Small intestine (tissue), 7 donors: ENCODE data around the gene GALNT9. TPM values are rescaled to one million over a fixed set of nuclear protein-coding genes. Genes with fewer than 3 reads are reported as not detected.
"Not testable (repeated sequence)": the region's sequence is repeated elsewhere in the genome, so short reads cannot be mapped to it uniquely, and the experiment has no call there.

Experiments
- DNase-seq, 2 donors: peaks; one replicate each; pipeline versions ENCODE4 v3.0.0 to v3.0.0-alpha.2; 2013
- FAIRE-seq: peaks from 2 replicates; lab custom pipeline; 2012; peaks lifted over from hg19 to GRCh38; lab: Jason Lieb, UNC
- H3K27ac ChIP-seq, 3 donors: one replicate each; pipeline ENCODE4 v1.5.1; 2013; ENCODE audit warnings: low read length in 2 of 3, mild to moderate bottlenecking in 2 of 3, control low read depth in 1 of 3, inconsistent platforms in 1 of 3, low read depth in 1 of 3, moderate library complexity in 1 of 3
- H3K27me3 ChIP-seq, 3 donors: one replicate each; pipeline ENCODE4 v1.6.1; 2013; ENCODE audit warnings: low read length in 3 of 3, inconsistent platforms in 1 of 3; ENCODE audit not compliant: control insufficient read depth in 3 of 3, insufficient read depth in 3 of 3
- H3K36me3 ChIP-seq, 3 donors: one replicate each; pipeline ENCODE4 v1.6.1; 2013; ENCODE audit warnings: low read length in 3 of 3, inconsistent platforms in 1 of 3, low read depth in 1 of 3, mild to moderate bottlenecking in 1 of 3, moderate library complexity in 1 of 3; ENCODE audit not compliant: control insufficient read depth in 3 of 3, insufficient read depth in 2 of 3
- H3K4me1 ChIP-seq, 3 donors: one replicate each; pipeline ENCODE4 v1.6.1; 2013; ENCODE audit warnings: low read length in 2 of 3, inconsistent platforms in 1 of 3, low read depth in 1 of 3, mild to moderate bottlenecking in 1 of 3, moderate library complexity in 1 of 3; ENCODE audit not compliant: control insufficient read depth in 3 of 3, insufficient read depth in 2 of 3
- H3K4me3 ChIP-seq, 3 donors: one replicate each; pipeline ENCODE4 v1.5.1; 2013; ENCODE audit warnings: low read length in 3 of 3, control low read depth in 1 of 3, inconsistent platforms in 1 of 3, low read depth in 1 of 3, mild to moderate bottlenecking in 1 of 3, moderate library complexity in 1 of 3
- H3K9me3 ChIP-seq, 2 donors: one replicate each; pipeline ENCODE4 v1.6.1; 2013; ENCODE audit warnings: low read depth in 1 of 2, low read length in 1 of 2; ENCODE audit not compliant: control insufficient read depth in 2 of 2, insufficient read depth in 1 of 2
- WGBS, 3 donors: extraction: QIAGEN DNeasy Blood & Tissue Kit; methylation state at CpG; one replicate each; pipeline ENCODE4 v1.1.7; 2013; 5-methylcytosine and 5-hydroxymethylcytosine counted together
- polyA plus RNA-seq, 4 donors: library from polyadenylated mRNA; stranded (reverse) in 3 of 4; unstranded in 1 of 4; fragments of 200-250 nt in 3 of 4; fragments of 120-200 nt in 1 of 4; gene quantifications; one replicate each; pipeline versions ENCODE4 v1.2.1 to v1.2.3, GENCODE V29; 2013
- donor health status: healthy with polysubstance abuse.
- donor health status: control.
- donor health status: control.
- donor health status: Bipolar disorder and iron deficiency.
- donor health status: healthy.

GALNT9 gene
- polyA plus RNA-seq, 4 donors: 0.79 to 2.6 TPM; not detected in 2

DNA sequence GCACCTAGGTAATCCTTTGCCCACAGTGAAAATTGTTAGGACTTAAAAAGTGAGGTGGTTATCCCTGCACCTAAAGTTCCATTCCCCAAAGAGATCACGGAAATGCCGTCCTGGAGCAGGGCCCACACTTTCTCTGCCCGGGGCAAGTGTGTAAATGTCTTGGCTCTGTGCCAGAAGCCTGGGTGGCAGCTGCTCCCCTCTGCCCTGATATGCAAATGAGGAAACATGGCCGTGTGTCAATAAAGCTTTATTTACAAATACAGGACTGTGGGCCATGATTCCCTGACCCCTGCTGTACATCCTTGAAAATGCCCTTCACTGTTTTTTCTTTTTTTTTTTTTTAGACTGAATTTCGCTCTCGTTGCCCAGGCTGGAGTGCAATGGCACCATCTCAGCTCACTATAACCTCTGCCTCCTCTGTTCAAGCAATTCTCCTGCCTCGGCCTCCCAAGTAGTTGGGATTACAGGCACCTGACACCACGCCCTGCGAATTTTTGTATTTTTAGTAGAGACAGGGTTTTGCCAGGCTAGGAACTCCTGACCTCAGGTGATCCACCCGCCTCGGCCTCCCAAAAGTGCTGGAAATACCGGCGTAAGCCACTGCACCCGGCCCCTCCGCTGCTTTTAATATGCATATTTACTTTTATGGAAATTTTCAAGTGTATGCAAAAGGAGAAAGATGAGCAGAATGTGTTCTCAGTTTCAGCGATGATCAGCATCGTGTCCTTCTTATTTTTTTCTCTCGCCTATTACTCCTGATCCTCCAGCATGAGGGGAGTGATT, 75.5 kb downstream of the GALNT9 start:
- no peak overlapping the region for H3K4me3 ChIP-seq
- FAIRE-seq (no peak), DNase-seq (no peak)
- H3K9me3 ChIP-seq: no peaks in the 10 kb centered on the region
- H3K27me3 ChIP-seq: peaks cover 0 to 3% (median 0%) of the 10 kb centered on the region in 3 donors
- H3K4me1 ChIP-seq: no peaks in the 10 kb centered on the region
- 67 to 78% (median 70%) methylated on average over 18 of the region's 18 CpGs for WGBS, 3 donors
- no peaks in the 10 kb centered on the region for H3K36me3 ChIP-seq
- no peak overlapping the region for H3K27ac ChIP-seq

DNA sequence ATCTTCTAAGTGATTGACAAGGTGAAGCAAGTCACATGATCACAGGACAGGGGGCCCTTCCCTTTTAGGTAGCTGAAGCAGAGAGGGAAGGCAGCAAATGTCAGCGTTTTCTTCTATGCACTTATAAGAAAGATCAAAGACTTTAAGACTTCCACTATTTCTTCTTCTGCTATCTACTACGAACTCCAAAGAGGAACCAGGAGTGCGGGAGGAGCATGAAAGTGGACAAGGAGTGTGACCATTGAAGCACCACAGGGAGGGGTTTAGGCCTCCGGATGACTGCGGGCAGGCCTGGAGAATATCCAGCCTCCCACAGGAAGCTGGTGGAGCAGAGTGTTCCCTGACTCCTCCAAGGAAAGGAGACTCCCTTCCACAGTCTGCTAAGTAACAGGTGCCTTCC, 76.4 kb downstream of the GALNT9 start:
- not testable (repeated sequence) for H3K27me3 ChIP-seq, DNase-seq, H3K4me1 ChIP-seq, H3K36me3 ChIP-seq, FAIRE-seq, H3K4me3 ChIP-seq, H3K27ac ChIP-seq, H3K9me3 ChIP-seq
- 49 to 79% (median 71%) methylated on average over 4 of the region's 5 CpGs for WGBS, 3 donors

DNA sequence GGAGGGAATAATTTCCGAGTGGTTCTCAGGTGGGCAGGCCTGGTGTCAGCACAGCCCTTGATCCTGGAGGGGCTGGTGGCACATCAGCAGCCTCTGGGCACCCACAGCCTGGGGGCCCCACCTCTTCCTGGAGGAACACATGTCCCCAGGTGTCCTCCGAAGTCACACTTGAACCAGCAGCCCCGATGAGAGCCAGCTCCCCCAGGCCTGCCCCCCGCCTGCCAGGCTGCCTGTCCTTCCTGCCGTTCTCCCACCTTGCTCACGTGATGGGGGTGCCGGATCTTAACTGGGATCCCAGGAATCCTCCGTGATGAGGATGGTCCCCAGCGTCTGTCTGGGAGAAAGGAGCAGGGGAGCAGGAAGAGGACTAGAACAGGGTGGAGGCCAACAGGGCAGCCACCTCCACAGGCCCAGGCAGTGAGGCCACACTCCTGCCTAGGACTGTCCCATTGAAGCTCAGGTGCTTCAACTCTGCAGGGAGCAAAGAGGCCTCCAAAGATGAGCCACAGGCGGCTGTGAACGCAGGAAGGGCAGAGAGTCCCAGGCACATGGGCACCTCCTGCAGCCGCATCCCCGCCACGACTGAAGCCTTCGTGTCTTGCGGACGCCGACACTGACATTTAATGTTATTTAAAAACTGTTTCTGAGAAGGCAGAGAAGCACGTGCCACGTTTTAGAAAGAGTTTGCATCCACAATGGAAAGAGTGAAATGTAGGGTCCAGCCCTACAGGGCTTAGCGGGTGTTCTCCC, 77.5 kb downstream of the GALNT9 start:
- DNase-seq: no peak
- no peak for FAIRE-seq
- H3K36me3 ChIP-seq: no peaks in the 10 kb centered on the region
- H3K27ac ChIP-seq: no peak overlapping the region
- H3K27me3 ChIP-seq: peaks cover 0 to 3% (median 0%) of the 10 kb centered on the region in 3 donors
- no peaks in the 10 kb centered on the region for H3K9me3 ChIP-seq
- H3K4me1 ChIP-seq: no peaks in the 10 kb centered on the region
- WGBS, 3 donors: 87 to 88% (median 87%) methylated on average over 21 of the region's 21 CpGs
- H3K4me3 ChIP-seq: no peak overlapping the region

DNA sequence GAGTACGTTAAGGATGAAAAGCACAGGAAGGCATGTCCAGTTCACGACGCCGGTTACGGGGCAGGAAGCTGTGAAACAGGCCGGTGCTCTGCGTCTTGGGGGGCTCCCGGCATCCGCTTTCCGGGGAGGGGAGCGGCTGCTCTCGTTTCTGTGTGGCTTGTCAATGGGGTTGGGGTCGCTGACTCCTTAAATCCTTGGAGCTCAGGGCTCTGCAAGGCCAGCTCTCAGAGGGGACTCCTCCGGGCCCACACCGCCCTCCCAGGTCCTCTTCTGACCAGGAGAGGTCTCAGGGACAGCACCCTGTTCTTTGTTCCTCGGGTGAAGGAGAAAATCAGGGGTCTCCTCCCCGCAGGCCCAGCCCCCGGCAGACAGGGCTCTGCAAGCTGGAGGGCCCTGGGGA, 78.1 kb downstream of the GALNT9 start:
- Histone ChIP-seq H3K4me1 (no peaks in the 10 kb centered on the region), H3K9me3 (no peaks in the 10 kb centered on the region), H3K27ac (no peak overlapping the region), H3K4me3 (no peak overlapping the region), H3K27me3 (peaks cover 0 to 3% (median 0%) of the 10 kb centered on the region in 3 donors), H3K36me3 (no peaks in the 10 kb centered on the region)
- DNase-seq (no peak), FAIRE-seq (no peak)
- WGBS, 3 donors: 81 to 87% (median 84%) methylated on average over 18 of the region's 18 CpGs

DNA sequence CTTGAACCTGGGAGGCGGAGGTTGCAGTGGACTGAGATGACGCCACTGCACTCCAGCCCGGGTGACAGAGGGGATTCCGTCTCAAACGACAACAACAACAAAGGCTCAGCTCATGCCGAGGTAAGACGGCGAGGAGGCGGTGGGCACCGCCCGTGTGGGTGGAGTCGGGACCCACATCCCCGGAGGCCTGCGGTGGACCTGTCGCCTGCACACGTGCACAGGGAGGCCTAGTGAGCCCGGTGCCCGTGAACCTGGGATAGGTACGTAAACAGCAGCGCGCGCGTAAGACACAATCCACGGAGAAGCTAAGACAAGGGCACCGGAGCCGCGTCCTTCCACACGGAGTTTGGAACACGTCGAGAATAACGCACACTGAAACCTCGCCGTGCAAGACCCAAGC, 78.7 kb downstream of the GALNT9 start:
- 92 to 93% (median 92%) methylated on average over 33 of the region's 33 CpGs for WGBS, 3 donors
- Histone ChIP-seq H3K36me3 (no peaks in the 10 kb centered on the region), H3K4me1 (no peaks in the 10 kb centered on the region), H3K4me3 (no peak overlapping the region), H3K9me3 (no peaks in the 10 kb centered on the region), H3K27me3 (peaks cover 0 to 3% (median 0%) of the 10 kb centered on the region in 3 donors), H3K27ac (no peak overlapping the region)
- FAIRE-seq (no peak), DNase-seq (no peak)

DNA sequence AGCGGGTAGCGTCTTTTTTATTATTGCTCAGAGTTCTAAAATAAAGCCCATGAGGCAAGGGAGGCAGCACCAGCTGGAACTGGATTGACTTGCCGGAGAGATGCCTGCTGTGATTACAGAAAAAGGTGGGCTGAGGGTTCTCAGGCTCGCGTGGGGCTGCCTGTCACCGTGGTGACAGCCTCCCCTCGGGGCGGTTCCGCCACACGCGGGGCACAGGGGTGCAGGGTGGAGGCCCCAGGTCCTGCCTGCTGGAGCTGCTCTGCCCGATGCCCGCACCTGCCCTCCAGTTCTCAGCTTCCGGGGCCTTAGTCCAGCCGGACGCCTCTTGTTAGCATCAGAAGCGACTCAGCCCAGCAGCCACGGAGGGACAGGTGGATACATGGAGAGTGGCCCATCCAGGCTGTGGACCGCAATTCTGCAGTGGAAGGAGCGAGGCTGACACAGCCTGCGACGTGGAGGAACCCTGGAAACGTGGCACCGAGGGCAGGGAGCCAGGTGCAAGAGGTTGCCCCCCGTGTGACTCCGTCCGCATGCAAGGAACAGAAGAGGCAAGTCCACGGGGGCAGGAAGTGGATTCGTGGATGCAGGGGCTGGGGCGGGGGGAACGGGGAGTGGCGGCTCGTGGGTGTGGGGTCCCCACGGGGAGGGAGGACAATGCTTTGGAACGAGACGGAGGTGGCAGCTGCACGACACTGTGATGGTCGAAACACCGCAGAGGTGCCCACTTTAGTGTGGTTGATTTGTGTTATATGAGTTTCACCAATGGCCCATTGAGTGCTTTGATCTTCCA, 79.5 kb downstream of the GALNT9 start:
- H3K36me3 ChIP-seq: no peaks in the 10 kb centered on the region
- DNase-seq (no peak), FAIRE-seq (no peak)
- H3K27ac ChIP-seq: no peak overlapping the region
- 81 to 90% (median 87%) methylated on average over 38 to 39 of the region's 39 CpGs for WGBS, 3 donors
- no peaks in the 10 kb centered on the region for H3K4me1 ChIP-seq
- H3K9me3 ChIP-seq: no peaks in the 10 kb centered on the region
- H3K4me3 ChIP-seq: no peak overlapping the region
- no peaks in the 10 kb centered on the region for H3K27me3 ChIP-seq

DNA sequence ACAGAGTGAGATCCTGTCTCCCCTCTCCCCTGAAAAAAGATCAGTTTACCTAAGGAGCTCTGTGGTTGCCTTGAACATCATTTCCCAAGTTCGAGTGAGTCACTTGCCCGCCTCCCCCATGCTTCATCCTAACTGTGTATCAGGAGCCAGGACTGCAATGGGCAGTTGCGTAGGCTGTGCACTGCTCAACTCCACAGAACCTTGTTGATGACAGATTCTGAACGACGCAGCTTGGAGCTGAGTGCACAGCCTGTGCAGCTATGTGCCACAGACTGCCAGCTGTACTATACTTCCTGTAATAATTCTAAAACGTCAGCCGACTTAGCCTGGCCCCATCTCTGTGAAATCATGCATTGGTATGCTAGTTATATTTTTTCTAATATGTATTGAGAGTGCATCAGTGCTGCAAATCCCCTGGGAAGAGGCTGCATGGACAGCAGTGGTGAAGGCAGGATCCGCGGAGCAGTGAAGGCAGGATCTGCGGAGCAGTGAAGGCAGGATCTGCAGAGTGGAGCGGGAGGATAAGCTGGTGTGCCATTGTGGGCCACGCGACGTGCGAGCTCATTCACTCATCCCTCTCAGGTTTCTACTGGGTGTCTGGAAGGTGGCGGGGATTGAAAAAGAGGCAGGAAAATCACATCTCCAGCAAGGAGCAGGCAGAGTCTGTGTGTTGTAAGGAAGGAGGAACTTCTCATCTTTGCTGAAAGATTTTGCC, 80.8 kb downstream of the GALNT9 start:
- Histone ChIP-seq H3K36me3 (no peaks in the 10 kb centered on the region), H3K27me3 (no peaks in the 10 kb centered on the region), H3K4me3 (no peak overlapping the region), H3K9me3 (no peaks in the 10 kb centered on the region), H3K4me1 (no peaks in the 10 kb centered on the region), H3K27ac (no peak overlapping the region)
- 67 to 80% (median 75%) methylated on average over 16 of the region's 16 CpGs for WGBS, 3 donors
- DNase-seq (no peak), FAIRE-seq (no peak)
